H1 (cell line): ENCODE results near the gene CCL8. TPM values are rescaled to one million over a fixed set of nuclear protein-coding genes. Genes with fewer than 3 reads are reported as not detected.

Experiments used
- CTCF ChIA-PET: fragments of 300-600 bp; sonication (Branson Sonifier 250); formaldehyde crosslinking; loops from one replicate; lab custom pipeline; 2021; ENCODE audit not compliant: partially characterized antibody; lab: Charles Lee
- POLR2A ChIA-PET: fragments of 300-600 bp; sonication (Branson Sonifier 250); formaldehyde crosslinking; loops from one replicate; lab custom pipeline; 2021; ENCODE audit warnings: inconsistent platforms; ENCODE audit not compliant: partially characterized antibody; lab: Charles Lee
- DNase-seq, 2 experiments: peaks; one replicate each; pipeline versions ENCODE4 v3.0.0 to v3.0.0-alpha.2; 2010 to 2022; ENCODE audit warnings: low spot score in 2 of 2, low read depth in 1 of 2, mixed read lengths in 1 of 2
- FAIRE-seq: peaks from 2 replicates; lab custom pipeline; 2011; peaks lifted over from hg19 to GRCh38; lab: Jason Lieb, UNC
- H2AFZ ChIP-seq: 2 replicates; pipeline ENCODE4 v1.8.1; 2012; ENCODE audit warnings: low read length, inconsistent platforms
- H2AK5ac ChIP-seq: 2 replicates; pipeline ENCODE4 v1.6.1; 2013; ENCODE audit warnings: low read depth, low read length
- H2BK120ac ChIP-seq: replicated peaks from 2 replicates; pipeline ENCODE3; 2013; ENCODE audit warnings: low read depth, low read length, inconsistent platforms
- H2BK12ac ChIP-seq: 2 replicates; pipeline ENCODE4 v1.6.1; 2013; ENCODE audit warnings: low read depth, low read length
- H2BK15ac ChIP-seq: 2 replicates; pipeline ENCODE4 v1.6.1; 2013; ENCODE audit warnings: low read length
- H2BK20ac ChIP-seq: 2 replicates; pipeline ENCODE4 v1.6.1; 2013; ENCODE audit warnings: low read length
- H2BK5ac ChIP-seq: 2 replicates; pipeline ENCODE4 v1.6.1; 2013; ENCODE audit warnings: low read depth, low read length
- H3K14ac ChIP-seq: 2 replicates; pipeline ENCODE4 v1.6.1; 2013; ENCODE audit warnings: inconsistent platforms; ENCODE audit not compliant: insufficient read length
- H3K18ac ChIP-seq: 2 replicates; pipeline ENCODE4 v1.6.1; 2013; ENCODE audit warnings: low read length; ENCODE audit errors: extremely low read depth
- H3K23ac ChIP-seq: 2 replicates; pipeline ENCODE4 v1.6.1; 2013; ENCODE audit warnings: inconsistent platforms; ENCODE audit not compliant: insufficient read length
- H3K23me2 ChIP-seq: 2 replicates; pipeline ENCODE4 v1.6.1; 2013; ENCODE audit warnings: low read depth, low read length
- H3K27ac ChIP-seq: 2 replicates; pipeline ENCODE4 v1.6.1; 2011; ENCODE audit warnings: low read depth, low read length, inconsistent platforms
- H3K27me3 ChIP-seq, 4 experiments: replicated peaks in 1 of 4; 1 replicate in 1 of 4; 2 replicates in 3 of 4; pipeline versions ENCODE4 v1.6.1 to v1.8.1; 2011 to 2013; ENCODE audit warnings: low read length in 3 of 4, mild to moderate bottlenecking in 3 of 4, inconsistent platforms in 2 of 4, mixed read lengths in 2 of 4, moderate library complexity in 1 of 4; ENCODE audit not compliant: control insufficient read depth in 3 of 4, insufficient read depth in 3 of 4; ENCODE audit errors: extremely low read depth in 1 of 4
- H3K36me3 ChIP-seq, 4 experiments: 2 replicates each; pipeline versions ENCODE4 v1.6.1 to v1.8.1; 2011 to 2013; ENCODE audit warnings: mild to moderate bottlenecking in 4 of 4, low read length in 3 of 4, moderate library complexity in 2 of 4, control low read depth in 1 of 4, inconsistent platforms in 1 of 4; ENCODE audit not compliant: insufficient read depth in 4 of 4, control insufficient read depth in 2 of 4
- H3K4ac ChIP-seq: replicated peaks from 2 replicates; pipeline ENCODE3; 2013; ENCODE audit warnings: low read length, low read depth, mixed read lengths, inconsistent platforms; ENCODE audit not compliant: insufficient read length
- H3K4me1 ChIP-seq, 4 experiments: replicated peaks in 1 of 4; 1 replicate in 1 of 4; 2 replicates in 3 of 4; pipeline versions ENCODE4 v1.6.1 to v1.8.1; 2011 to 2013; ENCODE audit warnings: low read length in 3 of 4, inconsistent platforms in 2 of 4, mixed read lengths in 1 of 4; ENCODE audit not compliant: insufficient read depth in 4 of 4, control insufficient read depth in 3 of 4
- H3K4me2 ChIP-seq, 2 experiments: 2 replicates each; pipeline versions ENCODE4 v1.6.1 to v1.8.1; 2011 to 2013; ENCODE audit warnings: low read depth in 2 of 2, low read length in 2 of 2, control low read depth in 1 of 2, inconsistent platforms in 1 of 2, mild to moderate bottlenecking in 1 of 2; ENCODE audit not compliant: insufficient read depth in 1 of 2
- H3K4me3 ChIP-seq, 4 experiments: fragments of 200-600, 300-600 bp in 1 of 4; sonication (generic), shearing (Covaris generic), sonication (Bioruptor Twin) in 1 of 4; 2 replicates each; pipeline versions ENCODE4 v1.5.1 to v1.8.1; 2011 to 2016; ENCODE audit warnings: low read length in 4 of 4, low read depth in 3 of 4, control low read depth in 2 of 4, inconsistent platforms in 2 of 4, mild to moderate bottlenecking in 2 of 4, mixed read lengths in 1 of 4, moderate library complexity in 1 of 4; ENCODE audit not compliant: insufficient read depth in 2 of 4; ENCODE audit errors: extremely low read depth in 1 of 4
- H3K56ac ChIP-seq: replicated peaks from 2 replicates; pipeline ENCODE3; 2013; ENCODE audit warnings: low read depth, mild to moderate bottlenecking, mixed read lengths, low read length, inconsistent platforms; ENCODE audit not compliant: insufficient read length
- H3K79me1 ChIP-seq: 2 replicates; pipeline ENCODE4 v1.6.1; 2013; ENCODE audit warnings: low read depth, low read length, control low read depth
- H3K79me2 ChIP-seq, 2 experiments: 2 replicates each; pipeline versions ENCODE4 v1.6.1 to v1.8.1; 2012 to 2013; ENCODE audit warnings: low read length in 2 of 2, mild to moderate bottlenecking in 2 of 2, inconsistent platforms in 1 of 2; ENCODE audit not compliant: insufficient read depth in 2 of 2, control insufficient read depth in 1 of 2
- H3K9ac ChIP-seq, 4 experiments: replicated peaks in 1 of 4; 1 replicate in 1 of 4; 2 replicates in 3 of 4; pipeline versions ENCODE4 v1.6.1 to v1.8.1; 2011 to 2013; ENCODE audit warnings: low read depth in 3 of 4, low read length in 3 of 4, control low read depth in 2 of 4, mild to moderate bottlenecking in 2 of 4, moderate library complexity in 2 of 4, inconsistent platforms in 1 of 4; ENCODE audit errors: extremely low read depth in 1 of 4
- H3K9me3 ChIP-seq, 2 experiments: 2 replicates each; pipeline versions ENCODE4 v1.6.1 to v1.8.1; 2012 to 2013; ENCODE audit warnings: mild to moderate bottlenecking in 2 of 2, moderate library complexity in 2 of 2, control low read depth in 1 of 2, inconsistent platforms in 1 of 2, low read depth in 1 of 2, low read length in 1 of 2, mixed read lengths in 1 of 2; ENCODE audit not compliant: insufficient read depth in 2 of 2
- H4K20me1 ChIP-seq, 2 experiments: replicated peaks in 1 of 2; 2 replicates each; pipeline versions ENCODE3 to v1.8.1; 2011 to 2013; ENCODE audit warnings: inconsistent platforms in 2 of 2, low read length in 2 of 2, mild to moderate bottlenecking in 1 of 2; ENCODE audit not compliant: insufficient read depth in 2 of 2, control insufficient read depth in 1 of 2
- H4K5ac ChIP-seq: 2 replicates; pipeline ENCODE4 v1.6.1; 2013; ENCODE audit warnings: low read length, low read depth, mixed read lengths, inconsistent platforms; ENCODE audit not compliant: insufficient read length
- H4K8ac ChIP-seq: 2 replicates; pipeline ENCODE4 v1.8.0; 2013; ENCODE audit warnings: mild to moderate bottlenecking, moderate library complexity, low read length, inconsistent platforms; ENCODE audit not compliant: insufficient read depth; ENCODE audit errors: extremely low read depth
- H4K91ac ChIP-seq: replicated peaks from 2 replicates; pipeline ENCODE3; 2013; ENCODE audit warnings: low read length, mixed read lengths, inconsistent platforms; ENCODE audit not compliant: insufficient read length
- ASH2L ChIP-seq: fragments of 200-600, 300-600 bp; sonication (generic); IDR thresholded peaks from one replicate; pipeline ENCODE4 v1.7.1; 2017; ENCODE audit warnings: low read length
- BCL11A ChIP-seq, 2 experiments: IDR thresholded peaks; one replicate each; pipeline ENCODE4 v1.6.1; 2011; ENCODE audit warnings: low read depth in 2 of 2, low read length in 2 of 2, mild to moderate bottlenecking in 2 of 2
- CEBPB ChIP-seq: IDR thresholded peaks from 2 replicates; pipeline ENCODE4 v1.6.1; 2012; ENCODE audit warnings: low read depth, low read length
- HDAC2 ChIP-seq, 2 experiments: fragments of 300-600 bp in 1 of 2; sonication (generic) in 1 of 2; IDR thresholded peaks; 2 replicates each; pipeline ENCODE4 v1.6.1; 2011 to 2012; ENCODE audit warnings: low read depth in 2 of 2, low read length in 2 of 2, mild to moderate bottlenecking in 2 of 2, moderate library complexity in 2 of 2, borderline replicate concordance in 1 of 2, inconsistent platforms in 1 of 2
- JUND ChIP-seq: IDR thresholded peaks from 2 replicates; pipeline ENCODE4 v1.6.1; 2011; ENCODE audit warnings: mild to moderate bottlenecking, improper control_type of control experiment, low read length
- NRF1 ChIP-seq: IDR thresholded peaks from 2 replicates; pipeline ENCODE4 v1.6.1; 2011; ENCODE audit warnings: mild to moderate bottlenecking, low read depth, low read length, improper control_type of control experiment
- PHF8 ChIP-seq: fragments of 200-600 bp; sonication (generic); conservative IDR thresholded peaks from 2 replicates; pipeline ENCODE4 v1.7.1; 2012; ENCODE audit warnings: low read depth, mild to moderate bottlenecking, inconsistent platforms, low read length, moderate library complexity
- SRF ChIP-seq: IDR thresholded peaks from 2 replicates; pipeline ENCODE4 v1.6.1; 2011; ENCODE audit warnings: mild to moderate bottlenecking, low read depth, low read length, moderate library complexity
- TBP ChIP-seq: IDR thresholded peaks from 2 replicates; pipeline ENCODE4 v1.6.1; 2011; ENCODE audit warnings: low read depth, low read length, improper control_type of control experiment
- TCF12 ChIP-seq: IDR thresholded peaks from 2 replicates; pipeline ENCODE4 v1.6.1; 2011; ENCODE audit warnings: low read depth, mild to moderate bottlenecking, low read length
- YY1 ChIP-seq: IDR thresholded peaks from 2 replicates; pipeline ENCODE4 v1.6.1; 2011; ENCODE audit warnings: low read depth, mild to moderate bottlenecking, low read length
- WGBS, 2 experiments: shearing (Covaris generic) in 1 of 2; methylation state at CpG; one replicate each; pipeline versions ENCODE4 v1.1.6 to v1.1.7; 2013 to 2015; ENCODE audit warnings: low lambda C conversion rate in 2 of 2, mixed read lengths in 2 of 2, inconsistent platforms in 1 of 2, low coverage in 1 of 2, missing lambda C conversion rate in 1 of 2; ENCODE audit not compliant: insufficient replicate concordance in 2 of 2, insufficient coverage in 1 of 2, insufficient read length in 1 of 2; ENCODE audit errors: extremely low coverage in 1 of 2, missing lambda C conversion rate in 1 of 2; 5-methylcytosine and 5-hydroxymethylcytosine counted together
- polyA plus RNA-seq, 7 experiments: library from polyadenylated mRNA; depleted of rRNA in 3 of 7; stranded (reverse) in 5 of 7; unstranded in 2 of 7; fragments of >200 nt in 5 of 7; fragments of 200-250 nt in 2 of 7; gene quantifications; 1 replicate in 5 of 7; 2 replicates in 1 of 7; 4 replicates in 1 of 7; pipeline versions ENCODE4 v1.2.1 to v1.2.3, GENCODE V29; 2011 to 2013; ENCODE audit warnings: missing spikeins in 2 of 7, mixed read lengths in 2 of 7
- total RNA-seq: library from RNA; stranded (reverse); fragmentation: NEBNext Ultra II Directional; extraction: Animal tissue kit (Norgen Biotek cat#: 25700); gene quantifications from 2 replicates; pipeline ENCODE4 v1.2.1, GENCODE V29; 2021

The CCL8 gene
- total and polyA plus RNA-seq, 2 of the 8 experiments (the other 6 are each of a cell fraction or from before 2014, with no cell fraction given): not detected

- Histone ChIP-seq H3K27me3 (no peaks in the 10 kb centered on the region), H3K23me2 (no peaks in the 10 kb centered on the region), H3K79me2 (no peaks in the 10 kb centered on the region), H2BK20ac (no peak overlapping the region), H3K27ac (no peak overlapping the region), H3K56ac (no peak overlapping the region), H4K91ac (no peak overlapping the region), H3K4me2 (no peak overlapping the region), H2AFZ (no peak overlapping the region), H3K4ac (no peak overlapping the region), H3K4me3 (no peak overlapping the region), H3K4me1 (no peaks in the 10 kb centered on the region), H4K20me1 (no peaks in the 10 kb centered on the region), H3K79me1 (no peaks in the 10 kb centered on the region), H4K8ac (no peak overlapping the region), H2BK120ac (no peak overlapping the region), H2BK12ac (no peak overlapping the region), H3K9ac (no peak overlapping the region), H3K9me3 (no peaks in the 10 kb centered on the region), H2AK5ac (no peak overlapping the region), H3K36me3 (no peaks in the 10 kb centered on the region), H3K14ac (no peak overlapping the region), H2BK5ac (no peak overlapping the region), H2BK15ac (no peak overlapping the region), H3K18ac (no peak overlapping the region), H4K5ac (no peak overlapping the region), H3K23ac (no peak overlapping the region)
- DNase-seq (peak in 1 of 2 experiments; percentile 30), FAIRE-seq (no peak)
- CTCF ChIA-PET: interaction anchor here (0.6 to 2.8 kb wide), 8 partner anchors 8 to 410 kb away, joined by 3 to 15 read pairs (median 4); partner anchors contain the start of gene CCL13
- 87% methylated on average over 9 of the region's 9 CpGs; no CpG with 5 or more reads in 1 of the 2 experiments for WGBS, 2 experiments
- POLR2A ChIA-PET: interaction anchor here (1.2 kb wide), 1 partner anchor 211 kb away, joined by 5 read pairs; no protein-coding TSS in a partner anchor
- TF ChIP-seq CEBPB: no peak
- TF ChIP-seq YY1: no peak
- TF ChIP-seq ASH2L: no peak
- no peak for TF ChIP-seq NRF1
- TF ChIP-seq TBP: no peak
- no peak for TF ChIP-seq JUND
- no peak for TF ChIP-seq SRF
- no peak for TF ChIP-seq HDAC2 (IDR thresholded peaks at IDR 0.05; ENCODE audit: borderline replicate concordance in 1 of 2, low read depth in 2 of 2, low read length in 2 of 2)
- no peak for TF ChIP-seq PHF8
- no peak for TF ChIP-seq TCF12
- no peak for TF ChIP-seq BCL11A (IDR thresholded peaks at IDR 0.05; ENCODE audit: low read depth in 2 of 2, low read length in 2 of 2)
- TF ChIP-seq, all 59 proteins: peak for 0
Measured at GRCh38 chr17:34368196-34368945, 49.1 kb downstream of the CCL8 start.
